ENCODE results near the gene BMS1. TPM values are rescaled to one million over a fixed set of nuclear protein-coding genes. Genes with fewer than 3 reads are reported as not detected.
A peak's percentile ranks its signal among the peaks of the same experiment; 100 is the strongest.

The BMS1 gene
- total RNA-seq, 1 donor from 2014 or later: 23.2 TPM

DNA sequence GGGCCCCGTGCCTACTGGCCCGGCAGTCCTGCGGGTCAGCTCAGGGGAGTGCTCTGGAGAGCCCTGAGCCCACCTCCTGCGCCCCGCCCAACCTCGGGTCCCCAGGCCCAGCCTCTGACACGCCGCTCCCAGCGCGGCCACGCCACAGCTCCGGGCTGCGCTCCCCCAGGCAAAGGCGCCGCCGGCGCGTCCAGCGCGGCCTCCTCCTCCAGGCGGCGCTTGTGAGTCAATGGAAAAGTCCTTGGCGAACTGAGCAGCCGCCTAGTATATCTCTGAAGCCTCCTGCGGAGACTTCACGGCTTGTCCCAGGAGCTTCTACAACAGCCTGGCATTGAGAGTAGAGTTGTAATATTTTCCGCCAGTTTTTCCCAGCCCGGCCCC lies 29.5 kb upstream of the BMS1 start:
- DNase-seq (ENCODE audit: low read depth): peak; percentile 7
- TF ChIP-seq, protein P1, sequence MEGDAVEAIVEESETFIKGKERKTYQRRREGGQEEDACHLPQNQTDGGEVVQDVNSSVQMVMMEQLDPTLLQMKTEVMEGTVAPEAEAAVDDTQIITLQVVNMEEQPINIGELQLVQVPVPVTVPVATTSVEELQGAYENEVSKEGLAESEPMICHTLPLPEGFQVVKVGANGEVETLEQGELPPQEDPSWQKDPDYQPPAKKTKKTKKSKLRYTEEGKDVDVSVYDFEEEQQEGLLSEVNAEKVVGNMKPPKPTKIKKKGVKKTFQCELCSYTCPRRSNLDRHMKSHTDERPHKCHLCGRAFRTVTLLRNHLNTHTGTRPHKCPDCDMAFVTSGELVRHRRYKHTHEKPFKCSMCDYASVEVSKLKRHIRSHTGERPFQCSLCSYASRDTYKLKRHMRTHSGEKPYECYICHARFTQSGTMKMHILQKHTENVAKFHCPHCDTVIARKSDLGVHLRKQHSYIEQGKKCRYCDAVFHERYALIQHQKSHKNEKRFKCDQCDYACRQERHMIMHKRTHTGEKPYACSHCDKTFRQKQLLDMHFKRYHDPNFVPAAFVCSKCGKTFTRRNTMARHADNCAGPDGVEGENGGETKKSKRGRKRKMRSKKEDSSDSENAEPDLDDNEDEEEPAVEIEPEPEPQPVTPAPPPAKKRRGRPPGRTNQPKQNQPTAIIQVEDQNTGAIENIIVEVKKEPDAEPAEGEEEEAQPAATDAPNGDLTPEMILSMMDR (IDR thresholded peaks at IDR 0.05; ENCODE audit: insufficient read depth, low read length, poor library complexity, severe bottlenecking): peak; percentile 80
- Histone ChIP-seq H3K36me3 (ENCODE audit: control insufficient read depth, insufficient read depth, low read length) (no peaks in the 10 kb centered on the region), H3K4me3 (ENCODE audit: low read depth, low read length) (peak overlapping the region; percentile 30), H3K27me3 (ENCODE audit: control insufficient read depth, insufficient read depth, low read length) (peaks cover 45% of the 10 kb centered on the region)

DNA sequence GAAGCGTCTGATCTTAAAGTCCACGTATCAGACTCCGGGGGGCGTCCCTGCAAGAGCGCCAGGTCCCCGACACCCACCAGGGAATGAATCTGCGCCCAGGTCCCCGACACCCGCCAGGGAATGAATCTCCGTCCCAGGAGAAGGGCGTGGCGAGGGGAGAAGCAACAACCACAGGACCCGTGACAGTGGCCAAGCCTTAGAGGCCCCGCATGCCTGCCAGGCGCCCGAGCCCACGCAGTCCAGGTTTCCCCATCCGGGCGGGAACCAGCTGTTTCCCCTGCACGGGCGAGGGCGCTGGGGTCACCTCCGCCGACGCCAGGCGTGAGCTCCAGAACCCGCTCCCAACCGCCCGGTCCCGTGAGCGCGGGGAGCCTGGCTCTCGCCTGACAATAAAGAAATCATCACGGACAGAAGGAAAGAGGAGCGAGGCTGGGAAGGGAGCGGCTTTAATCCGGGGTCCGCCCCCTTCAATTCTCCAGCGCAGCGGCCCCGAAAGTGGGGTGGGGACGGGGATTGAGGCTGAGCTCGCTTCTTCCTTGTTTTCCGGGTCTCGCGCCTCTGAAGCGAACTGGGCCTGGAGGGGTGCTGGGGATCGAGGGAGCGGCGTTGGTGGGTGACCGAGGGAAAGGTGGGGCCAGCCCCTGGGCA lies 29.0 kb upstream of the BMS1 start:
- Histone ChIP-seq H3K4me3 (ENCODE audit: low read depth, low read length) (peak overlapping the region; percentile 30), H3K36me3 (ENCODE audit: control insufficient read depth, insufficient read depth, low read length) (no peaks in the 10 kb centered on the region), H3K27me3 (ENCODE audit: control insufficient read depth, insufficient read depth, low read length) (peaks cover 45% of the 10 kb centered on the region)
- DNase-seq (ENCODE audit: low read depth): no peak
- TF ChIP-seq, protein P1 (IDR thresholded peaks at IDR 0.05; ENCODE audit: insufficient read depth, low read length, poor library complexity, severe bottlenecking): no peak

DNA sequence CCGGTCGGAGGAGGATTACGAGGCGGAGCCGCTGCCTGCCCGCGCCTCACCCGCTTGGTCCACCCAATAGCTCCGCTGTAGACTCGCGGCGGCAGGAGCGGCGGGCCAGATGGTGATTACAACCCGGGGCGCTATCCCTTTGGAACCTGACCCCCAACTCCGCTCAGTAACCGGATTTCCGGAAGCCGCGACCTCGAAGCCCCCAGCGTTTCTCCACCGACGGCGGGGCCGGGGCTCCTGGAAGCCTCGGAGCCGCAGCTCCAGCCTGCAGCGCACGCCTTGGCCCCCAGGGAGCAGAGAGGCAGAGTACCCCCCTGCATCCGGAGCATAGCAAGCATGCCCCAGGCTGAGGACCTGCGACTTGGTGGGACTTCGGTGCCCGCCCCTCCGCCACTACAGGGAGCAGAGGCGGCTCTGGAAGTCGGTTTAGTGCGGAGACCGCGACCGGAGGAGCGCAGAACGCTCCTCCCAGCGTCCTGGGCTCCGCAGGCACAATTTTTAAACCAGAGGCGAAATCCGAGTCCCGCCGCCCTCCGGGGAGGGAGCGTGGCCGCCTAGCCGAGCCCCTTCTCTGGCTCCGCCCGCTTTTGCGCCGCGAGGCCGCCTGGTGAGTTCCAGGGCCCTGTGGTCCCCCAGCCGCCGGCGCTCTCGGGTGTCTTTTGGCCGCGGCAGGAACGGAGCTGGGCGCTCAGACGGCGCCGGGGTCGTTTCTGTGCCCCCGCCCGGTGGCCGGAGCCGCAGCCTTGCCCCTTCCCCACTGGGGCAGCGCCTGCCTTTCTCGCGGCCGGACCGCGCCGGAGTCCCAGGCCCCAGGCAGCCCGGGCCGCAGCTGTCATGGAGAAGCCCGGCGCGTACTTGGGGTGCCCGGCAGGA lies 28.2 kb upstream of the BMS1 start:
- no peak for DNase-seq (ENCODE audit: low read depth)
- Histone ChIP-seq H3K4me3 (ENCODE audit: low read depth, low read length) (peak overlapping the region; percentile 30), H3K27me3 (ENCODE audit: control insufficient read depth, insufficient read depth, low read length) (peaks cover 45% of the 10 kb centered on the region), H3K36me3 (ENCODE audit: control insufficient read depth, insufficient read depth, low read length) (no peaks in the 10 kb centered on the region)
- TF ChIP-seq, protein P1 (IDR thresholded peaks at IDR 0.05; ENCODE audit: insufficient read depth, low read length, poor library complexity, severe bottlenecking): no peak

DNA sequence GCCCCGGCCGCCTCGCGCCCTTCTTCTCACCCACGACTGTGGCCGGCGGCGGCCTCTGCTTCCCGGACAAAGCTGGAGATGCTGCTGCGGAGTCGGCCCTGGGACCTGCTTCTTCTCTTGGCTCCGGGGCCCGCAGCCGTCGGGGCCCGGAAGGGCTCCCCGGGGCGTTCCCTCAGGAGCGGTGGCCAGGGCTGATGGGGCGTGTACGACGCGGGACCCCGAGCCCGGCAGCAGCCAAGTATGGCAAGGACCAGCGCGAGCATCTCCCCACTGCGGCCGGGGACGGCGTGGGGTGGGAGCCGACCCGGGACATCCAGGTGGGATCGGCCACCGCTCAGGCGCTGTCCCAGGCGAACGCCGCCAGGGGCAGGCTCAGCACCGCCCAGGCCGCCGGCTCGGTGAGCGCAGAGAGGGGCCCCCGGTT lies 27.6 kb upstream of the BMS1 start:
- peaks cover 45% of the 10 kb centered on the region for H3K27me3 ChIP-seq (ENCODE audit: control insufficient read depth, insufficient read depth, low read length)
- TF ChIP-seq, protein P1 (IDR thresholded peaks at IDR 0.05; ENCODE audit: insufficient read depth, low read length, poor library complexity, severe bottlenecking): no peak
- H3K36me3 ChIP-seq (ENCODE audit: control insufficient read depth, insufficient read depth, low read length): no peaks in the 10 kb centered on the region
- H3K4me3 ChIP-seq (ENCODE audit: low read depth, low read length): peak overlapping the region; percentile 30
- no peak for DNase-seq (ENCODE audit: low read depth)

DNA sequence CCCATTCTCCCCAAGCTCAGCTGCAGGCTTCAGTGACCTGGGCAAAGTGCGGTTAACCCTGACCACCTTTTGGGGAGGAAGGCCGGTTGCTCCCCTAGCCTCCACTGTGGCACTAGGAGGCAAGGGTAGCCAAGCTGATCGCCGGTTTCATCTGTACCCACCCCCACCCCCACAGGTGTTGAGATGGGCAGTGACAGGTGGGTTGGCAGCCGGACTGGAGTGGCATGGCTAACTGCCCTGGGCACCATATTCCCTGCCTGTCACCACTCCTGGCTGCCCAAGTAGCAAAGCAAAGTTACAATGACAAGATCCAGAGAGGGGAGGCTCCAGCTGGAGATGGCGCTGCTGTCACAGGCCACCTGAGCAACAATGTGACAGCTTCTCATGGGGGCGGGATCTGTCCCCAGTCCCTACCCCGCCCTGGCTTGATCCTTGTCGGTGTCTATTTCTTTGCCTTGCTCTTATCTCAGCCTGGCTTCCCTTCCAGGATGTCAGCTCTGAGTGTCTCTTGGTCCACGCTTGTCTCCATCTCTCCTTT lies 27.0 kb upstream of the BMS1 start:
- DNase-seq (ENCODE audit: low read depth): no peak
- Histone ChIP-seq H3K36me3 (ENCODE audit: control insufficient read depth, insufficient read depth, low read length) (no peaks in the 10 kb centered on the region), H3K4me3 (ENCODE audit: low read depth, low read length) (no peak overlapping the region)

More for the DNA sequence above, 27.0 kb upstream of the BMS1 start:
- TF ChIP-seq, protein P1 (IDR thresholded peaks at IDR 0.05; ENCODE audit: insufficient read depth, low read length, poor library complexity, severe bottlenecking): no peak
- H3K27me3 ChIP-seq (ENCODE audit: control insufficient read depth, insufficient read depth, low read length): peaks cover 45% of the 10 kb centered on the region
